ENCODE measurements around the gene GOLGB1. TPM values are rescaled to one million over a fixed set of nuclear protein-coding genes. Genes with fewer than 3 reads are reported as not detected.
A peak's percentile ranks its signal among the peaks of the same experiment; 100 is the strongest.

The GOLGB1 gene
- 37.3 and 44.7 TPM in 2 replicates for total RNA-seq

- ATAC-seq (ENCODE audit: low read depth): peak; percentile 93
- CTCF ChIA-PET: no interaction called here
- Mint-ChIP-seq H3K4me3 (no peak within 1 kb of the TSS), H3K27me3 (no peaks in the 10 kb centered on the region), H3K27ac (no peak within 1 kb of the TSS), H3K9me3 (no peaks in the 10 kb centered on the region), H3K4me1 (peaks cover 4% of the 10 kb centered on the region), H3K36me3 (ENCODE audit: low read depth) (no peaks in the 10 kb centered on the region)
- TF ChIP-seq CTCF (IDR thresholded peaks at IDR 0.05): no peak
- peak; percentile 81 for DNase-seq
- POLR2A ChIA-PET: interaction anchor here (0.6 to 2.0 kb wide), 17 partner anchors 10 to 1194 kb away, joined by 3 to 14 read pairs (median 4); partner anchors contain the start of genes EAF2, FAM162A, HCLS1 and IQCB1
- intact Hi-C loops (cut with micrococcal nuclease): loop anchor here (1.0 to 10.0 kb wide), 10 partner anchors 59 to 1835 kb away; partner anchors contain the start of genes EAF2, FAM162A, HACD2 and HCLS1
Observed at GRCh38 chr3:121749276-121750086, at the start of gene GOLGB1. Gene GOLGB1 (minus strand): TSS chr3:121749741. CDS start chr3:121730971, 18,770 bp downstream.

- Mint-ChIP-seq H3K27ac (peak overlapping the region; percentile 30), H3K4me1 (peaks cover 61% of the 10 kb centered on the region), H3K9me3 (peaks cover 2% of the 10 kb centered on the region), H3K36me3 (ENCODE audit: low read depth) (peaks cover 42% of the 10 kb centered on the region), H3K4me3 (no peak overlapping the region), H3K27me3 (no peaks in the 10 kb centered on the region)
- no peak for DNase-seq
- no peak for ATAC-seq (ENCODE audit: low read depth)
- no peak for TF ChIP-seq CTCF (IDR thresholded peaks at IDR 0.05)
- ChIA-PET POLR2A (no interaction called here), CTCF (no interaction called here)
- intact Hi-C loops (cut with micrococcal nuclease): no loop called here
Observed at GRCh38 chr3:121796970-121797369, 47.4 kb upstream of the GOLGB1 start.

DNA sequence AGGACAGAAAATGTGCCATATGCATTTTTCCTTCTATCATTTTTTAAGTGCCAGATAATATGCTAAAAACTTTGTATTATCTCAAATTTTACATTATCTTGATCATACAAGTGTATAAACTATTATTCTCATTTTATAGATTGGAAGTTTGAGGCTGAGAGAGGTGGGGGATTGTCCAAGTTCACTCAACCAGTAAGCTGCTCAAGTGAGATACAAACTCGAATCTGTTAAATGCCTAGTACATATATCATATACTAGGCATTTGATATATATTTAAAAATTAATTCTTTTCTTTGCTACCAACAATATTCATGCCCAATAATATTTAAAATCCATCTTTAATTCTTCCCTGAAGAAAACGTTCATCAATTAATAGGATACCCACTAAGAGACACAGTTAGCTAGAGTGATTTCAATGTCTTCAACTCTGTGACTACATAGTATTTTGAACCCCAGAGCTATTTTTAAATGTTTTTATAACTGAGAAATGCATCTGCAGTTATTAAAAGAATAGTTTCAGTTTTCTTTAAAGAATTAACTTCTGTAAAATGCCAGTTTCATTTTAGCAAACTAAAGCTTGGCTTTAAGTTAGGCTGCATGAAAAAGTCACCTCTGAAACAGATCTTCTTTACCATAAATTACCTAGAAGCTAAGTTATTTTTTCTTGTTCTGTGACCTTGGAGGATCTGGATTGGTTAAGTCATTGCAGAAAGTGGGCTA, 44.9 kb upstream of the GOLGB1 start:
- Mint-ChIP-seq H3K36me3 (ENCODE audit: low read depth) (peaks cover 42% of the 10 kb centered on the region), H3K4me1 (peaks cover 51% of the 10 kb centered on the region), H3K9me3 (no peaks in the 10 kb centered on the region), H3K4me3 (peak overlapping the region; percentile 56), H3K27me3 (no peaks in the 10 kb centered on the region), H3K27ac (peak overlapping the region; percentile 92)
- ChIA-PET POLR2A (interaction anchor here (2.2 to 3.6 kb wide), 5 partner anchors 15 to 249 kb away, joined by 6 to 25 read pairs (median 9); partner anchors contain the start of genes EAF2, GOLGB1, HCLS1 and IQCB1), CTCF (no interaction called here)
- TF ChIP-seq CTCF (IDR thresholded peaks at IDR 0.05): no peak
- ATAC-seq (ENCODE audit: low read depth) (peak; percentile 33), DNase-seq (no peak)
- intact Hi-C loops (cut with micrococcal nuclease): loop anchor here (1.0 kb wide), 3 partner anchors 9 to 41 kb away; partner anchors contain the start of genes EAF2 and IQCB1

DNA sequence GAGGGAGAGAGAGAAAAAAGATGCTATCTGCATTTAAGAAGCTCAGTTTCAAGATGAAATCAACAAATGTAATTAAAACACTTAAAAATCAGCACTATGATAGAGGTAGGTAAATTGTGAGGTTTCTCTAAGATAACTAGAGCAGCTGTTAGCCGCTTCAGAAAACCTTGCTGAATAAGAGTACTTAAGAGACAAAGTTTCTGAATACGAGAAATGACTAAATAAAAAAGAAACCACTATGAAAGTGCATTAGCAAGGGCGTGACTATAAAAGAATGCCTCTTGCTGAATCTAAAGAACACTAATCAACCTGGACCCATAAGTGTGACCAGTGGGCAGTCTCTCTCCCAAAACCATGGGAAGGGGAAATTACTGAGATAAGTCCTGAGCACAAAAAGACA, 43.5 kb upstream of the GOLGB1 start:
- ChIA-PET POLR2A (interaction anchor here (0.5 to 3.6 kb wide), 8 partner anchors 16 to 247 kb away, joined by 3 to 25 read pairs (median 7); partner anchors contain the start of genes EAF2, GOLGB1, HCLS1 and IQCB1), CTCF (interaction anchor here (0.9 to 1.0 kb wide), 2 partner anchors 18 to 308 kb away, joined by 3 to 4 read pairs; no protein-coding TSS in a partner anchor)
- no peaks in the 10 kb centered on the region for H3K27me3 Mint-ChIP-seq
- peaks cover 50% of the 10 kb centered on the region for H3K36me3 Mint-ChIP-seq (ENCODE audit: low read depth)
- TF ChIP-seq CTCF (IDR thresholded peaks at IDR 0.05): no peak
- no peaks in the 10 kb centered on the region for H3K9me3 Mint-ChIP-seq
- H3K4me1 Mint-ChIP-seq: peaks cover 56% of the 10 kb centered on the region
- peak overlapping the region; percentile 82 for H3K4me3 Mint-ChIP-seq
- no peak for DNase-seq
- H3K27ac Mint-ChIP-seq: peak overlapping the region; percentile 92
- peak; percentile 55 for ATAC-seq (ENCODE audit: low read depth)
- intact Hi-C loops (cut with micrococcal nuclease): no loop called here

Measured in activated B cell treated with CpG ODN at 0.5 μM for 24 hours (primary cell).